HCT116 (cell line): ENCODE results near the gene BCL7A.

Experiments used
- ATF3 ChIP-seq: IDR thresholded peaks from 2 replicates; pipeline ENCODE4 v1.6.1; 2012
- CTCF ChIP-seq, 3 experiments: fragments of 200-600 bp in 1 of 3; sonication (generic) in 1 of 3; IDR thresholded peaks in 2 of 3; conservative IDR thresholded peaks in 1 of 3; 2 replicates each; pipeline ENCODE4 v1.5.1; 2012 to 2017; ENCODE audit warnings: low read depth in 2 of 3, low read length in 2 of 3, antibody characterized with exemption in 1 of 3, borderline replicate concordance in 1 of 3, control low read depth in 1 of 3, mild to moderate bottlenecking in 1 of 3, mixed read lengths in 1 of 3, mixed run types in 1 of 3, moderate library complexity in 1 of 3; ENCODE audit not compliant: insufficient read depth in 1 of 3
- EZH2 ChIP-seq: fragments of 200-600 bp; sonication (generic); IDR thresholded peaks from 2 replicates; pipeline ENCODE4 v1.6.1; 2017; ENCODE audit warnings: antibody characterized with exemption, mixed run types
- MAX ChIP-seq: IDR thresholded peaks from 2 replicates; pipeline ENCODE4 v1.6.1; 2012
- POLR2A ChIP-seq: IDR thresholded peaks from 2 replicates; pipeline ENCODE4 v1.7.0; 2011; ENCODE audit warnings: borderline replicate concordance; ENCODE audit not compliant: insufficient read depth, insufficient read length; ENCODE audit errors: extremely low read depth
- POLR2AphosphoS5 ChIP-seq: IDR thresholded peaks from 2 replicates; pipeline ENCODE4 v1.6.1; 2011; ENCODE audit warnings: mild to moderate bottlenecking, low read depth, low read length, moderate library complexity
- SRF ChIP-seq: IDR thresholded peaks from 2 replicates; pipeline ENCODE4 v1.6.1; 2012; ENCODE audit warnings: low read depth

GRCh38 chr12:122020795-122021192 lies 890 bp upstream of the BCL7A start:
- TF ChIP-seq EZH2 = no peak
- TF ChIP-seq CTCF (IDR thresholded peaks at IDR 0.05 in 2 of 3, conservative IDR thresholded peaks at IDR 0.05 in 1 of 3; ENCODE audit: borderline replicate concordance in 1 of 3, insufficient read depth in 1 of 3, low read depth in 2 of 3, low read length in 2 of 3) = no peak
- no peak for TF ChIP-seq ATF3
- TF ChIP-seq POLR2AphosphoS5 = no peak
- TF ChIP-seq MAX = no peak
- TF ChIP-seq POLR2A = no peak
- TF ChIP-seq SRF = no peak
